ENCODE data around the gene CEBPZOS.

Gene CEBPZOS

DNA sequence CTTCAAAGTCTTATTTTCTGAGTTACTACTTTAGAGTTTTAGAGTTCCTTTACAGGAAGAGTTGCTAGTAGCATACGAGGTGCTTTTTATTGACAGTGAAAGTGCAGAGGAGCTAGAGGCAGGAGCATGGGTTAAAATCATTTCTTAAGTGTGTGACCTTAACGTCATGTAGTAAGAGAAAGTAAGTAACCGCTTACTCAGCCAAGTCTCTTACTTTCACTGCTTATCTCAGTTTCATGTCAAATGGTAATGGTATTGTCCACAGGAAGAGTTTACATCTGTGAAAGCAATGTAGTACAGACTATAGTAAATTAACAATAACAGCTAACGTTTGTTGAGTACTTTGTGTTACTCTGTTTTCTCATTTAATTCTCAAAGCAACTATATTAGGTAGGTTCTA lies 47.7 kb downstream of the CEBPZOS start:
- no peak for DNase-seq

DNA sequence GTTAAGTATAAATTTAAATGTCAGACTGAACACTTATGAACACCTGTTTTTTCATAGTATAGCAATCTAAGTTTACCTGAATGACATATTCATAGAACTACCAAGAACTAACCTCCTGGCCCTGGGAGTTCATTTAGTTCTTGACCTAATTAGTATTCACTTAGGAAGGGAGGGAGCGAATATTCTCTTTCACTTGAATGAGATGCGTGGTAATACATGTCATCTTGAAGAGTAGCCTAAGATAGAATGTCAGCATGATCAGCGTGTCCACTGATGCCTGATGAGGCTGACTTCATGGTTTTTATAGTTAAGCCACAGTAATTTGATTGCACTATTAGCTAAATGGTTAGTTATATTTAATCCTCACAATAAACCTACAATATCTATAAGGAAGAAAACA lies 48.5 kb downstream of the CEBPZOS start:
- no peak for DNase-seq

DNA sequence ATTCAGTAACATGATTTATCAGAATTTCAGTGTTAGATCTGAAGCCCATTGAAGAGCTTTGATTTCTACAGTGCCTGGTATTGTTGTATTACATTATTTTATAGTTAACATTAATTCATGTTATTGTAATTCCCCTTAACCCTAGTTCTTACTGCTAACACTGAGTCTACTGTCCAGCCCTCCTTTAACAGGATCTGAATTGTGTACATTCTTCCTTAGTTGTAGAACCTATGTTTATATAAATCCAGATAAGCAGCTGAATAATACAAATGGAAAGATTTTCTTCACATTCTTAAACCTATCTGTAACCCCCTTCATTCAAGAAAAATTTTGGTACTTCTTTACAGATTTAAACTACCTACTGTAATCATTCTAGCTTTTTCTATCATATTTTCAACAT lies 49.9 kb downstream of the CEBPZOS start:
- no peak for DNase-seq

DNA sequence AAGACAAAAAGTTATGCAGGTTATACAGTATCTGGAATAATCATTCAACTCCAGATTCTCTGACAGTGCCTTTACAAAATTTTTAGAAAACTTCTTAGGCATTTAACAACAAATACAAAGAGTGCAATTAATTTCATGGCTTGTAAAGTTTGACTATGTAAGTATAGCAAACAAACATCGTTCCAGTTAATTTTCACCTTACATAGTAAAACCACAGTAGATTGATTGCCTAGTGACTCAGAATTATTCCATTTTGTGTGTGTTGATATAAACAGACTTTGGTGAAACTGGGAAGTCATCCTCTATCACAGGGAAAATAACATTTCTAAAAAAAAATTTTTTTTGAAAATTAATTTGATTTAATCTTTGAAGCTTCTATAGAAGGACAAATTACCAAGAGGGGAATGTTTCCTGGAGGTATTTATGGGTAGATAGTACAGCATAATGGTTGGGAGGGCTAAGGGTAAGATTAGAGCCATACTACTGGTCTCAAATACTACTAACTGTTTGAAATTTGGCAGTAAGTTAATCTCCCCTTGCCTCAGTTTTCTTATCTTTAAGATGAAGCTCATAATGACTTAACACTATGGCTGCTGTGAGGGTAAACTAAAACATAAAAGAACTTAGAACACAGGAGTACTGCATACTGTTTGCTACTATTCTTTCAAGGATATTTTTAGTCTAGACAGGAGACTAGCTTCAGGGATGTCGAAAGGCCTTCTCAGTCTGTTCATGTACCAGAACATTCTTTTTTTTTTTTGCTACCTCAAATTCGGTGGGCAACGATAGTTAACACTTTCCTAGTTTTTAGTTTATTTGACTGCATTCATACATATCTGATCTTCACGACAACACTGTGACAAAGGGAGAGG lies 54.8 kb downstream of the CEBPZOS start:
- no peak for DNase-seq
